NT2/D1 (cell line): Measurements from ENCODE around the gene EVI2B.

ENCODE experiments used
- SUZ12 ChIP-seq: IDR thresholded peaks from 2 replicates; pipeline ENCODE4 v1.6.1; 2011; ENCODE audit not compliant: insufficient read length, insufficient read depth; ENCODE audit errors: extremely low read depth
- YY1 ChIP-seq: IDR thresholded peaks from 2 replicates; pipeline ENCODE4 v1.6.1; 2011; ENCODE audit not compliant: insufficient read length, insufficient read depth
- ZNF274 ChIP-seq: IDR thresholded peaks from 2 replicates; pipeline ENCODE4 v1.6.1; 2011; ENCODE audit warnings: mild to moderate bottlenecking, low read depth, low read length

DNA sequence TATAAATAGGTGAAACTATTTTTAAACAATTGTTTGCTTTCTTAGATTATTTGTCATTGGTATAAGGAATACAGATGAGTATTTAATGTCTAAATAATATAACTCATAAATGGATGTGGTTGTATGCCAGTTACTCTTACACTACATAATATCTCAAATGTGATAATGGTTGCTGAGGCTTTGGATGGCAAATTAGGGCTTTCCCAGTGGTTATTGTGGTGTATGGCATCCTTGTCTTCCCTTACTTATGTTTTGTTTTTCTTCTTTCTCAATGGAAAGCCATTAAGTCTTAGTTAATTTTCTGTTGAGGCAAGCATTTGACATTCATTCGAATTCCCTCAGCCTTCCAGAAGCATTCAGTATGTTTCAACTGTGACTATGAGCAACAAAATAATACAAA lies 27.3 kb downstream of the EVI2B start:
- no peak for TF ChIP-seq YY1
- TF ChIP-seq SUZ12: no peak
- no peak for TF ChIP-seq ZNF274
